Cardiac muscle cell (in vitro differentiated cells and primary cell): Measurements from ENCODE around the gene OR5AR1. TPM values are rescaled to one million over a fixed set of nuclear protein-coding genes. Genes with fewer than 3 reads are reported as not detected.
"Not testable (repeated sequence)": the region's sequence is repeated elsewhere in the genome, so short reads cannot be mapped to it uniquely, and the experiment has no call there.

Source experiments
- DNase-seq, 2 donors: peaks; one replicate each; pipeline versions ENCODE4 v3.0.0 to v3.0.0-alpha.2; 2010 to 2017; ENCODE audit warnings: low read depth in 1 of 2, low spot score in 1 of 2
- H3K27ac ChIP-seq: fragments of 200-600 bp; sonication (generic); 2 replicates; pipeline ENCODE4 v1.5.1; 2016
- H3K27me3 ChIP-seq: fragments of 200-600 bp; sonication (generic); 2 replicates; pipeline ENCODE4 v1.6.0; 2016; ENCODE audit warnings: control low read depth
- H3K36me3 ChIP-seq: fragments of 200-600 bp; sonication (generic); 2 replicates; pipeline ENCODE4 v1.5.1; 2016; ENCODE audit warnings: control low read depth
- H3K4me1 ChIP-seq: fragments of 200-600 bp; sonication (generic); 2 replicates; pipeline ENCODE4 v1.8.1; 2017; ENCODE audit warnings: low read depth, mild to moderate bottlenecking, mixed run types
- H3K4me3 ChIP-seq: fragments of 200-600 bp; sonication (generic); 2 replicates; pipeline ENCODE4 v1.5.1; 2016; ENCODE audit warnings: mild to moderate bottlenecking
- H3K9me3 ChIP-seq: fragments of 200-600 bp; sonication (generic); 2 replicates; pipeline ENCODE4 v1.5.1; 2017; ENCODE audit warnings: low read depth, mild to moderate bottlenecking, control low read depth
- polyA plus RNA-seq: library from polyadenylated mRNA; unstranded; fragments of >200 nt; fragmentation: Nextera tagmentation; extraction: Ambion mirVana; gene quantifications from 2 replicates; pipeline ENCODE4 v1.2.1, GENCODE V29; 2016
- total RNA-seq: library from RNA; depleted of rRNA; stranded (reverse); fragments of >200 nt; gene quantifications from 2 replicates; pipeline ENCODE4 v1.2.3, GENCODE V29; 2016
- TF ChIP-seq, protein P1 (sequence below): IDR thresholded peaks from 2 replicates; pipeline ENCODE4 v1.5.1; 2012; ENCODE audit warnings: low read depth, mild to moderate bottlenecking, low read length

The OR5AR1 gene
- total and polyA plus RNA-seq, 2 experiments from 2014 or later: not detected

DNA sequence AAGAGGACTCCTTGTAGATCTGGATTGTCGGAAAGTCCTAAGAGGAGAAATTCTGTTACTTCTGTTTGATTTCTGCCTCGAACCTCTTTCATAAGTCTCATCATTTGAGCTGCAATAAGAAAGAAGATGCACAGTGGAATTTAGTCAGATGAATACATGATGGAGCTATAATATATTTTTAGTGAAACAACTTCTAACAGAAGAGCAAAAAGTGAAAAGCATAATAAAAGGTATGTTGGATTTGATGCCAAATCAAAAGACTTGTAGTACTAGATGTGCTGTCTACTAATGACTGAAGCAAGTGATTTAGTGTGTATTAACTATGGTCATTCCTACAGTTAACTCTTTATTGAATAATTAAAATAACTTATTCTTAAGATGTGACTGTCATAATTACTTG lies 21.1 kb upstream of the OR5AR1 start, which contains the start of gene OR5AP2:
TSS of gene OR5AP2 (minus strand) at position 101 of the 400 bp plus-strand sequence. CDS start at position 101, 0 bp downstream.
- Histone ChIP-seq H3K4me3 (no peak within 1 kb of the TSS), H3K27ac (no peak within 1 kb of the TSS), H3K27me3 (no peaks in the 10 kb centered on the region), H3K36me3 (no peaks in the 10 kb centered on the region), H3K9me3 (no peaks in the 10 kb centered on the region), H3K4me1 (no peaks in the 10 kb centered on the region)
- DNase-seq: no peak
- TF ChIP-seq, protein P1, sequence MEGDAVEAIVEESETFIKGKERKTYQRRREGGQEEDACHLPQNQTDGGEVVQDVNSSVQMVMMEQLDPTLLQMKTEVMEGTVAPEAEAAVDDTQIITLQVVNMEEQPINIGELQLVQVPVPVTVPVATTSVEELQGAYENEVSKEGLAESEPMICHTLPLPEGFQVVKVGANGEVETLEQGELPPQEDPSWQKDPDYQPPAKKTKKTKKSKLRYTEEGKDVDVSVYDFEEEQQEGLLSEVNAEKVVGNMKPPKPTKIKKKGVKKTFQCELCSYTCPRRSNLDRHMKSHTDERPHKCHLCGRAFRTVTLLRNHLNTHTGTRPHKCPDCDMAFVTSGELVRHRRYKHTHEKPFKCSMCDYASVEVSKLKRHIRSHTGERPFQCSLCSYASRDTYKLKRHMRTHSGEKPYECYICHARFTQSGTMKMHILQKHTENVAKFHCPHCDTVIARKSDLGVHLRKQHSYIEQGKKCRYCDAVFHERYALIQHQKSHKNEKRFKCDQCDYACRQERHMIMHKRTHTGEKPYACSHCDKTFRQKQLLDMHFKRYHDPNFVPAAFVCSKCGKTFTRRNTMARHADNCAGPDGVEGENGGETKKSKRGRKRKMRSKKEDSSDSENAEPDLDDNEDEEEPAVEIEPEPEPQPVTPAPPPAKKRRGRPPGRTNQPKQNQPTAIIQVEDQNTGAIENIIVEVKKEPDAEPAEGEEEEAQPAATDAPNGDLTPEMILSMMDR: no peak

DNA sequence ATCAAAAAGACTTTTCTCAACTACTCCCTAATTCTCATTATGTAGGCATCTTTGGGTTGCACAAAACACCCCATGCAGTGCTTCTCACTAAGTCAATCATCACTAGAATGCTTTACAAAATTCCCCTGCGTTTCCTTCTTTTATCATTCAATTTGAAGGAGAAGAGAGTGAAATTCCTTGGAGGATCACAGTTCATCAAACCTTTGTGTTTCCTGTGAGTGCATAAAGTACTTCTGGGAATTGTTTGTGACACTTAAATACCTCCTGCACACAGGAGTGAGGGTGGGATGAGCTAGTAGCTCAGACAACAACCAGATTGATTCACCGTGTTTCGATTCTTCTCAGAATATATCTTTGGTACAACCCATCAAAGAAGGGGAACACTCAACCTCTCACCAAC lies 3.7 kb upstream of the OR5AR1 start:
- no peaks in the 10 kb centered on the region for H3K27me3 ChIP-seq
- no peaks in the 10 kb centered on the region for H3K36me3 ChIP-seq
- H3K4me1 ChIP-seq: no peaks in the 10 kb centered on the region
- no peak overlapping the region for H3K27ac ChIP-seq
- H3K4me3 ChIP-seq: no peak overlapping the region
- no peak for DNase-seq
- TF ChIP-seq, protein P1: no peak
- H3K9me3 ChIP-seq: no peaks in the 10 kb centered on the region

DNA sequence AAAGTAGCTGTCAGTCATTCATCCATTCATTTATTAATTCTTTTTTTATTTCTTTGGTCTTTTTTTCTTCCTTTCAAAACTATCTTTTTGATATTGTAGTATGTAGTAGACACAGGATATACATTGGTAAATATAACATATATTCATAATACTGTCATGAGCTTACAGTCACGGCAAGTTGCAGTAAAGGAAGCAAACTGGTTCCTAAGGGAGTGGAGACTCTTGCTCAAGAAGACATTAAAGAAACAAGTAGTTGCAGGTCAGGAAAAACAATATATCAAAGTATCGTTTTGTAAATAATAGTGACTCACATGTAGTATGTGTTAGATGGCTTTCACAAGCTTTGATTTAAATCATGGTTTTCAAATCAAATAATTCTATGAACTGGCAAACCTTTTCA lies 7.5 kb downstream of the OR5AR1 start:
- Histone ChIP-seq H3K27ac (no peak overlapping the region), H3K4me1 (no peaks in the 10 kb centered on the region), H3K36me3 (no peaks in the 10 kb centered on the region), H3K27me3 (no peaks in the 10 kb centered on the region), H3K9me3 (no peaks in the 10 kb centered on the region), H3K4me3 (no peak overlapping the region)
- TF ChIP-seq, protein P1: no peak
- DNase-seq: no peak

DNA sequence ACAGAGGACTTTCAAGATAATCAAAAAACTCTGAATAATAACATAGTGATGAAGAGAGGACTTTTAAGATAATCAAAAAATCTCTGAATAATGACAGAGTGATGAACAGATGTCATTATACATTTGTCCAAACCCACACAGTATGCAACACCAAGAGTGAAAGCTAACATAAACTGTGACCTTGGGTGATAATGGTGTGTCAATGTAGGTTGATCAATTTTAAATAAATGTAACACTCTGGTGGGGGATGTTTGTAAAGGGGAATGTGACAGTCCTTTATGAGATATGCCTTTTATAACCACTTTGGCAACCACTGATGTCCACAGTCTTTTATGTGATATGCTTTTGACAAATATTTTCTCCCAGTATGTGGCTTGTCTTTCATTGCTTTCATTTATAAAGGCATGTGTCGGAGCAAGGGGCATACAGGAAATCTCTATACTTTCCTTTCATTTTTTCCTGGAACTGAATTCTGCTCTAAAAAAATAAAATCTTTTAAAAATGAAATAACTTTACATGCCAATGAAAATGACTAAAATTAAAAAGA lies 25.1 kb downstream of the OR5AR1 start:
- no peaks in the 10 kb centered on the region for H3K27me3 ChIP-seq
- no peaks in the 10 kb centered on the region for H3K9me3 ChIP-seq
- TF ChIP-seq, protein P1: no peak
- no peak overlapping the region for H3K4me3 ChIP-seq
- no peaks in the 10 kb centered on the region for H3K4me1 ChIP-seq
- H3K27ac ChIP-seq: no peak overlapping the region
- DNase-seq: no peak
- no peaks in the 10 kb centered on the region for H3K36me3 ChIP-seq

DNA sequence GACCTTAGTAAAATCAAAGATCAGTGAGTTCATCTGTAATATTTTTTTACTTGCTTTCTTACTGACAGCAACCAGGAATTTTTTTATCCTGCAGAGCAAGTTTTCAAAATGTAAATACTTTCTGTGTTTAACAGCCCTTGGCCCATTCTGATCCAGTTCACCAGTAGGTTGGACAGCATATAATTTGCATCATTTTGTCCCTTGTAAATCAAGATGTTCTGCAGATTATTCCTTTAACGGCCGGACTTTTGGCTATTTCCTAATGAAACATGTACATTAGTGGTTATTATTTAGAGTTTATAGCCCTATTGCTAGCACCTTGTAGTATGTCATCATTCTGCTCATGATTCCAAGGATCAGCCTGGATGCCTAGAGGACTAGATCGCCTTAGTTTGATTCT lies 27.7 kb downstream of the OR5AR1 start:
- not testable (repeated sequence) for H3K27ac ChIP-seq, H3K36me3 ChIP-seq, DNase-seq, H3K9me3 ChIP-seq, H3K27me3 ChIP-seq, H3K4me3 ChIP-seq, H3K4me1 ChIP-seq

DNA sequence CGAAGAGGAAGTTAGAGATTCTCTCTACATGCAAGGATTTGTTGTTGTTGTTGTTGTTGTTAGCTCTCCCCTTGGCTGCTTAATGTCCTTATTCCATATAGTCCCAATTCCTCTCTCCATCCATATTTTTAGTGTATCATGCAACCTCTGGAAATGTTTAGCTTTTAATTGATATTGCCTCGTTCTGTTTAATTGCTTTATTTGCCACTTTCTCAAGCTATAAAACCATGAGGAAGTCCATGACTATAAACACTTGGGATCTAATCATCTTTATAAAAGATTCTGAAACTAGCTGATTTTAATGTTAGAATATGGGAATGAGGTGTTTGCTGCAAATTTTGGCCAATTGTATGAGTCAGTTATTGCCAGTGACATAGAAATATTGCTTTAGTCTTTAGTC lies 29.9 kb downstream of the OR5AR1 start:
- TF ChIP-seq, protein P1: no peak
- Histone ChIP-seq H3K36me3 (no peaks in the 10 kb centered on the region), H3K9me3 (no peaks in the 10 kb centered on the region), H3K27me3 (no peaks in the 10 kb centered on the region), H3K4me1 (no peaks in the 10 kb centered on the region), H3K27ac (no peak overlapping the region), H3K4me3 (no peak overlapping the region)
- no peak for DNase-seq
